ENCODE results near the gene ADCY6. TPM values are rescaled to one million over a fixed set of nuclear protein-coding genes. Genes with fewer than 3 reads are reported as not detected.

Gene ADCY6
- total RNA-seq, 4 donors from 2014 or later, result 23.6 to 45.5 (median 30.3) TPM

- 90 to 92% methylated on average over 5 of the region's 5 CpGs for WGBS, 2 donors
- H3K4me3 ChIP-seq (replicated peaks in 1 of 3), result no peak overlapping the region
- H3K36me3 ChIP-seq, result no peaks in the 10 kb centered on the region
- intact Hi-C loops (cut with DNase I), result no loop called here
- TF ChIP-seq, protein P1, sequence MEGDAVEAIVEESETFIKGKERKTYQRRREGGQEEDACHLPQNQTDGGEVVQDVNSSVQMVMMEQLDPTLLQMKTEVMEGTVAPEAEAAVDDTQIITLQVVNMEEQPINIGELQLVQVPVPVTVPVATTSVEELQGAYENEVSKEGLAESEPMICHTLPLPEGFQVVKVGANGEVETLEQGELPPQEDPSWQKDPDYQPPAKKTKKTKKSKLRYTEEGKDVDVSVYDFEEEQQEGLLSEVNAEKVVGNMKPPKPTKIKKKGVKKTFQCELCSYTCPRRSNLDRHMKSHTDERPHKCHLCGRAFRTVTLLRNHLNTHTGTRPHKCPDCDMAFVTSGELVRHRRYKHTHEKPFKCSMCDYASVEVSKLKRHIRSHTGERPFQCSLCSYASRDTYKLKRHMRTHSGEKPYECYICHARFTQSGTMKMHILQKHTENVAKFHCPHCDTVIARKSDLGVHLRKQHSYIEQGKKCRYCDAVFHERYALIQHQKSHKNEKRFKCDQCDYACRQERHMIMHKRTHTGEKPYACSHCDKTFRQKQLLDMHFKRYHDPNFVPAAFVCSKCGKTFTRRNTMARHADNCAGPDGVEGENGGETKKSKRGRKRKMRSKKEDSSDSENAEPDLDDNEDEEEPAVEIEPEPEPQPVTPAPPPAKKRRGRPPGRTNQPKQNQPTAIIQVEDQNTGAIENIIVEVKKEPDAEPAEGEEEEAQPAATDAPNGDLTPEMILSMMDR (IDR thresholded peaks at IDR 0.05), result no peak
- no peak for TF ChIP-seq POLR2A (IDR thresholded peaks at IDR 0.05)
- H3K27ac ChIP-seq, result no peak overlapping the region
- no peaks in the 10 kb centered on the region for H3K27me3 ChIP-seq
- no peaks in the 10 kb centered on the region for H3K9me3 ChIP-seq
- DNase-seq, result no peak
- peaks cover 12 to 19% of the 10 kb centered on the region in 2 donors for H3K4me1 ChIP-seq
Measured at GRCh38 chr12:48811437-48812090, 22.7 kb upstream of the ADCY6 start.

GRCh38 chr12:48810903-48811431 is 22.1 kb upstream of the ADCY6 start:
- Histone ChIP-seq H3K4me3 (replicated peaks in 1 of 3) (no peak overlapping the region), H3K9me3 (no peaks in the 10 kb centered on the region), H3K27ac (no peak overlapping the region), H3K27me3 (no peaks in the 10 kb centered on the region), H3K4me1 (peaks cover 6 to 13% of the 10 kb centered on the region in 2 donors), H3K36me3 (no peaks in the 10 kb centered on the region)
- intact Hi-C loops (cut with DNase I), result no loop called here
- WGBS, 2 donors, result 51 to 65% methylated on average over 5 of the region's 5 CpGs
- no peak for DNase-seq
- TF ChIP-seq, protein P1 (IDR thresholded peaks at IDR 0.05), result no peak

- TF ChIP-seq POLR2A (IDR thresholded peaks at IDR 0.05), result no peak
- TF ChIP-seq, protein P1 (IDR thresholded peaks at IDR 0.05), result no peak
- Histone ChIP-seq H3K27ac (no peak overlapping the region), H3K4me1 (no peaks in the 10 kb centered on the region), H3K4me3 (replicated peaks in 1 of 3) (no peak overlapping the region), H3K36me3 (no peaks in the 10 kb centered on the region), H3K9me3 (no peaks in the 10 kb centered on the region), H3K27me3 (no peaks in the 10 kb centered on the region)
- WGBS, 2 donors, result 94 to 99% methylated on average over 3 of the region's 3 CpGs
- intact Hi-C loops (cut with DNase I), result no loop called here
- DNase-seq, result no peak
Measured at GRCh38 chr12:48807981-48808380, 19.1 kb upstream of the ADCY6 start.

DNA sequence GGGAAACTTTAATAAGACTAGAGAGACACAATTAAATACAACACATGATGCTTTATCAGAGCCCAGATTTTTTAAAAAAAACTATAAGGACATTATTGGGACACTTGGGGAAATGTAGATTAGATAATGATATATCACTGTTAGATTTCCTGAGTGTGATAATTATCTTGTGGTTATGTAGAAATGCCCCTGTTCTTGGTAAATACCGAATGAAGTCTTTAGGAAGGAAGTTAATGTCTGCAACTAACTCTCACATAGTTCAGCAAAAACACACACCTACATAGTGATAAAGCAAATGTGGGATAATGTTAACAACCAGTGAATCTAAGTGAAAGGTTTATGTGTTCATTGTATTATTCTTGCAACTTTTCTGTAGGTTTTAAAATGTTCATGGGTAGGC is 14.8 kb upstream of the ADCY6 start:
- no peak overlapping the region for H3K4me3 ChIP-seq (replicated peaks in 1 of 3)
- no peaks in the 10 kb centered on the region for H3K4me1 ChIP-seq
- H3K9me3 ChIP-seq, result no peaks in the 10 kb centered on the region
- no peaks in the 10 kb centered on the region for H3K36me3 ChIP-seq
- no peak for DNase-seq
- no peak for TF ChIP-seq POLR2A (IDR thresholded peaks at IDR 0.05)
- TF ChIP-seq, protein P1 (IDR thresholded peaks at IDR 0.05), result no peak
- no peak overlapping the region for H3K27ac ChIP-seq
- 55 to 70% methylated on average over 1 of the region's 1 CpG for WGBS, 2 donors
- H3K27me3 ChIP-seq, result no peaks in the 10 kb centered on the region
- intact Hi-C loops (cut with DNase I), result no loop called here

GRCh38 chr12:48800971-48801370 is 12.1 kb upstream of the ADCY6 start:
- Histone ChIP-seq H3K27me3 (no peaks in the 10 kb centered on the region), H3K36me3 (no peaks in the 10 kb centered on the region), H3K4me1 (no peaks in the 10 kb centered on the region), H3K27ac (no peak overlapping the region), H3K9me3 (no peaks in the 10 kb centered on the region), H3K4me3 (replicated peaks in 1 of 3) (no peak overlapping the region)
- intact Hi-C loops (cut with DNase I), result no loop called here
- no peak for DNase-seq
- 79% methylated on average over 8 of the region's 14 CpGs for WGBS, 2 donors
- TF ChIP-seq, protein P1 (IDR thresholded peaks at IDR 0.05), result no peak
- no peak for TF ChIP-seq POLR2A (IDR thresholded peaks at IDR 0.05)
